Kidney capillary endothelial cell (primary cell): ENCODE measurements around the gene PLAAT5.
"Not testable (repeated sequence)": the region's sequence is repeated elsewhere in the genome, so short reads cannot be mapped to it uniquely, and the experiment has no call there.

Experiments used
- DNase-seq: peaks from one replicate; pipeline ENCODE4 v3.0.0-alpha.2; 2018; ENCODE audit warnings: low spot score

PLAAT5 gene

DNA sequence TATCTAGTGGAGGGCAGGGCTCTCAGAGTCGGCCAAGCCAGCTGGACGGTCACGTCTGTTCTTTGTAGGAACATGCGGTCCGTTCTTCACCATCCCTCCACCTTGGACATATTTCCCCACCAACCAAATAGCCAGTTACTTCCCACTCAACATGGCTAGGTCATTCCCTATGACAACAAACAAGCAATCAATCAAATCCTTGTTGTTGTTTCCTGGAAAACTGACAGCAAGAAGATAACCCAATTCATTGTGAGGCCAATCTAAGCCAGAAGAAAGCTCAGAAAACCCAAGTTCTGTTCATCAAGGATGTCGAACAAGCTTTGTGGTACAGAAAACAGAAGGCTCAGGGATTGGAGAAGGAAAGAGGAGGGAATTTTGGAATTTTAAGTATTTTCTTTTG lies 10.9 kb downstream of the PLAAT5 start:
- DNase-seq, result no peak

DNA sequence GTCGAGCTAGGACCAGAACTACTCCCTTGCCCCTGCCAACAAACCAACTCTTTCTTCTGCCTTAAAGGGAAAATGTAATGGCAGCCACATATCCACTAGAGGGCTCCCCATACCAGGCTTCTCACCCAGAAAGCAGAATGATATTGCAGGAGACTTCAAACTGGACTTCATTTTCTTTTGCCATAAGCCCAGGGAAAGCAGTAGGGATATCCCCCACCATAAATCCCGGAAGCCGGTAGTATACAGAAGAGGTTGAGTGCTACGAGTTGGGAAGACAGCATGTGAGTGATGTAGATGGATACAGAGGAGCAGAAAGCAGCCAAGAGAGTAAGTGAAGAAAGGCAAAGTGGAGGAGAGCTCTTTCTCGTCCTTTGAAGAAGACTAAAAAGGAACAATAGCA lies 12.1 kb downstream of the PLAAT5 start:
- DNase-seq, result peak; percentile 69

DNA sequence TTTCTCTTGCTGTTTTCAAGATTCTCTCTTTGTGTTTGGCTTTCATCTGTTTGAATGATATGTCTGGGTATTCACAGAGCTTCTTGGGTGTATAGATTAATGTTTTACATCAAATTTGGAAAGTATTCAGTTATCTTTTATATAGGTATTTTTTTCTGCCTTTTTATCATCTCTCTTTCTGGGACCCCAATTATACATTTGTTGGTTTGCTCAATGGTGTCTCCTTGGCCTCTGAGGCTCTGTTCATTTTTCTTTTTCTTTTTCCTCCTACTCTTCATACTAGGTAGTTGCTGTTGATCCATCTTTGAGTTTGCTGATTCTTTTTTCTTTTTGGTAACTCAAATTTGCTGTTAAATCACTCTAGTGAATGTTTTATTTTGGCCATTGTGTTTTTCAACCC lies 14.3 kb downstream of the PLAAT5 start:
- no peak for DNase-seq

DNA sequence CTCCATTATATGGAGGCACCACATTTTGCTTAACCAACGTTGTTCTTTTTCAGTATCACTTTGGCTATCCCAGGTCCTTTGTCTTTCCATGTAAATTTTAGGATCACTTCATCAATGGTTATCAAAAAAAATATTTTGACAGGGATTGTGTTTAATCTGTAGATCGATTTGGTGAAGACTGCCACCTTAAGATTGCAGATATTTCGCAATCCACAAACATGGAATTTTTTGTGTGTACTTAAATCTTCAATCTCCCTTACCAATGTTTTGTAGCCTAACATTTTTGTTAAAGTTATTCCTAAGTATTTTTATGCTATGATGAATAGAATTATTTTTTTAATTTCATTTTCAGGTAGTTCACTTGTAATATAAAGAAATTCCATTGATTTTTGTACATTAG lies 18.6 kb downstream of the PLAAT5 start:
- DNase-seq, result no peak

DNA sequence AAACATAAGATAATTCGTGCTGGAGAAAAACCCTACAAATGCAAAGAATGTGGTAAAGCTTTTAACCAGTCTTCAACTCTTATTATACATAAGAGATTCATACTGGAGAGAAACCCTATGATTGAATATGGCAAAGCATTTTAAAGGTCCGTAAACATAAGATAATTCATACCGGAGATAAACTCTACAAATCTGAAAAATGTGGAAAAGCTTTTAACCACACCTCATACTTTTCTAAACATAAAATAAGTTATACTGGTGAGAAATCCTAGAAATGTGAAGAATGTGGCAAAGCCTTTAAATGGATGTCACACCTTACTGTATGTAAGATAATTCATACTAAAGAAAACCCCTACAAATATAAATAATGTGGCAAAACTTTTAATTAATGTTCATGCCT lies 20.7 kb downstream of the PLAAT5 start:
- DNase-seq, result no peak

DNA sequence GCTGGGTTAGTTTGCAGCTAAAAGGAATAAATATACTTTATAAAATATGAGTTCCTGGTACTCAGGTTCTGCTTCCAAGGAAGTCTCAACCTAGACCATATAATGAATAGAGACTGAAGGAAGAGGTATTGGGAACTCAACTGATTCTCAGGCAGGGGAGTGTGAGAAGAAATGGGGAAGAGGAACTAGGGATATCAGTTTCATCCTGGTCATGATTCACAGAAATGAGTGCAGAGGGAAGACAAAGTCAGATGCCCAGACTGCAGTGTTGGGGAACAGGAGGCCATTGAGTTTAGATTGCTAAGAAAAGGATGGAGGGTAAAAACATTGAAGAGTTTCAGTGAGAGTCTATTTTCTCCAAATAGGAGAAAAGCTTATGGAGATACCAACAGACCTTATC lies 28.8 kb downstream of the PLAAT5 start:
- DNase-seq, result no peak

DNA sequence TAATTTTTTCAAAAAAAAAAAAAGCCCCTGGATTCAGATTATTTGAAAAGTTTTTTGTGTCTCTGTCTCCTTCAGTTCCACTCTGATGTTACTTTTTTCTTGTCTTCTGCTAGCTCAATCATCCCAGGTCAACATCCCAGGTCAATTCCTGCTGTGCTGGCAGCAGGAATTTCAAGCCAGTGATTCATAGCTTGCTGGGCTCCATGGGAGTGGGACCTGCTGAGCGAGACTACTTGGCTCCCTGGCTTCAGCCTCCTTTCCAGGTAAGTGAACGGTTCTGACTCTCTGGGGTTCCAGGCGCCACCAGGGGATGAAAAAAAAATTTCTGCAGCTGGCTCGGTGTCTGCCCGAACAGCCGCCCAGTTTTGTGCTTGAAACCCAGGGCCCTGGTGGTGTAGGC lies 31.4 kb downstream of the PLAAT5 start:
- no peak for DNase-seq

DNA sequence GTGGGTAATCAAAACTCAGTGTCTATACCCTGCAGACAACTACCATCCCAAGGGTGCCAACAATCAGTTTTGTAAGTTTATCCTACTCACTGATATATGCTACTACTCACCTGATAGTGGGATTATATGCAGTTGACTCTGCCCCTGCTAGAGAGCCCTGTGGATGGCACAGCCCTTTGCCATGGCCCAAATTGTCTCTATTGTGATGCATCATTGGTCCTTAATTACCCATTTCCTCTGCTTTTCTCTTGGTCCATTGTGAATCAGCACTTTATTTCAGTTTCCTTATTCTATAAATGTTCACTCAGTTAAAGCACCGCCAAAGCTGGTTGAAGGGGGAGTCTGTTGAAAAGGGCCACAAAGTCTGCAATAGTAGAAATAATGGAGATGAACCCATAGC lies 42.3 kb downstream of the PLAAT5 start:
- no peak for DNase-seq

DNA sequence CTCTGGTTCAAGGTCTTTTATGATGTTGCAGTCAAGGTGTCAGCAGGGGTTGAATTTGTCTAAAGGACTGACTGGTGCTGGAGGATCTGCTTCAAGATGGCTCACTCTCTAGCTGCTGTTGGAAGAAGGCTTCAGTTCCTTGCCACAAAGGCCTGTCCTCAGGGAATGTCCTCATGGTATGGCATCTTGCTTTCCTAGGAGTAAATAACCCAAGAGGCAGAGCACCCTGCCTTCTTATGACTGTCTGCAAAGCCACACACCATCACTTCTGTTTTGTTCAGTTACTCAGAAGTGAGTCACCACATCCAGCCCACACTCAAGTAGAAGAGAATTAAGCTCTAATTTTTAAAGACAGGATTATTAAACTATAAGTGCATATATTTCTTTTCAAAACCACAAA lies 45.2 kb downstream of the PLAAT5 start:
- no peak for DNase-seq

DNA sequence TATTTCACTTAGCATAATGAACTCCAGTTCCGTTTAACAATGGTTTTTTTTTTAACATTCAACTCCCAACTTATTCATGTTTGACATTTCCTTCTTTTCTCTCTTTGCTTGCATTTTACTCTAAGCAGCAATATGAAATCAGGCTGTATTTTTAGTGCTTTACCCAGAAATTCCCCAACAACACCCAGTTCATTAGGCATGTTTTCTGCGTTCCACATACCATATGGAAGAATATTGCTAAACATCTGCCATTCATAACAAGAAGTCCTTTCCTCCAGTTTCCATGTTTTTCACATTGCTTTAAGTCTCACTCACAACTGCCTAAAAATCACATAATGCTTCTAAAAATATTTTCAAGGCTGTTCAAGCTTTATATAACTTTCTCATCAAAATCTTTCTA lies 45.8 kb downstream of the PLAAT5 start:
- no peak for DNase-seq

DNA sequence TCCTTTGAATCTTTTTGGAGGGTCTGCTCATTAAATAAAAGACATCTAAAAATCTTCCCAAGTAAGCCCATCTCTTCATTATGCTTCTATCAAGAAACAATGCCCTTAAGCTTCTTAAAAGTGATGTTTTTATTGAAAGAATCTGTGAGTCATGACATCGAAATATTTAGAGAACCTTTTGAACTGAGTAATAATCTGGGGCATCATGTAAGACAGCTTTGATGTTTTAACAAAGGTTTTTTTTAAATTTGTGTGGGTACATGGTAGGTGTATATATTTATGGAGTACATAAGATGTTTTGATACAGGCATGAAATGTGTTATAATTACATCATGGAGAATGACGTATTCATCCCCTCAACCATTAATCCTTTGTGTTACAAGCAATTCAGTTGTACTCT lies 46.8 kb downstream of the PLAAT5 start:
- DNase-seq, result no peak

DNA sequence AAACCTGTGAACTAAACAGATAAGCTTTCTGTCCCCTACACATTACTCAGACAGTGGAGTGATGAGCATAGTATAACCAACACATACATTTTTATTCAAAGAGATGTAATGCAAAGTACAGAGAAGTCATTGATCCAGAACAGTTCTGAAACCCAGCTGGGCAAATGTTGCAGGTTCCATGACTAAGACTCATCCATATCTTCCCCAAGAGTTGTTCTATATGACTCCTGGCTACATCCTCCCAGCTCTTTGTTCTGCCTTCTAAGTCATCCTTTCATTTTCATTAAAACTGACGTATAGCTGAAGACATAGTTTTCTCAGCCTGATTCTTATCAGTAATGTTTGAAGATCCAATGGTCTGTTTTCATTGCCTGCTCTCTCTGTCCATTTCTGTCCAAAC lies 47.3 kb downstream of the PLAAT5 start:
- DNase-seq, result no peak

DNA sequence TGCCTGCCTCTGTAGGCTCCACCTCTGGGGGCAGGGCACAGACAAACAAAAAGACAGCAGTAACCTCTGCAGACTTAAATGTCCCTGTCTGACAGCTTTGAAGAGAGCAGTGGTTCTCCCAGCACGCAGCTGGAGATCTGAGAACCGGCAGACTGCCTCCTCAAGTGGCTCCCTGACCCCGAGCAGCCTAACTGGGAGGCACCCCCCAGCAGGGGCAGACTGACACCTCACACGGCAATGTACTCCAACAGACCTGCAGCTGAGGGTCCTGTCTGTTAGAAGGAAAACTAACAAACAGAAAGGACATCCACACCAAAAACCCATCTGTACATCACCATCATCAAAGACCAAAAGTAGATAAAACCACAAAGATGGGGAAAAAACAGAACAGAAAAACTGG lies 55.1 kb downstream of the PLAAT5 start:
- DNase-seq, result not testable (repeated sequence)

DNA sequence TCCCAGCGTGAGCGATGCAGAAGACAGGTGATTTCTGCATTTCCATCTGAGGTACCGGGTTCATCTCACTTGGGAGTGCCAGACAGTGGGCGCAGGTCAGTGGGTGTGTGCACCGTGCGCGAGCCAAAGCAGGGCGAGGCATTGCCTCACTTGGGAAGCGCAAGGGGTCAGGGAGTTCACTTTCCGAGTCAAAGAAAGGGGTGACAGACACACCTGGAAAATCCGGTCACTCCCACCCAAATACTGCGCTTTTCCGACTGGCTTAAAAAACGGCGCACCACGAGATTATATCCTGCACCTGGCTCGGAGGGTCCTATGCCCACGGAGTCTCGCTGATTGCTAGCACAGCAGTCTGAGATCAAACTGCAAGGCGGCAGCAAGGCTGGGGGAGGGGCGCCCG lies 55.6 kb downstream of the PLAAT5 start:
- not testable (repeated sequence) for DNase-seq

DNA sequence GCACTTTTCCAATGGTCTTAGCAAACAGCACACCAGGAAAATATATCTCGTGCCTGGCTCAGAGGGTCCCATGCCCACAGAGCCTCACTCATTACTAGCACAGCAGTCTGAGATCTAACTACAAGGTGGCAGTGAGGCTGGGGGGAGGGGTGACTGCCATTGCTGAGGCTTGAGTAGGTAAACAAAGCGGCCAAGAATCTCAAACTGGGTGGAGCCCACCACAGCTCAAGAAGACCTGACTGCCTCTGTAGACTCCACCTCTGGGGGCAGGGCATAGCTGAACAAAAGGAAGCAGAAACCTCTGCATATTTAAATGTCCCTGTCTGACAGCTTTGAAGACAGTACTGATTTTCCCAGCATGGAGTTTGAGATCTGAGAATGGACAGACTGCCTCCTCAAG lies 60.2 kb downstream of the PLAAT5 start:
- not testable (repeated sequence) for DNase-seq

DNA sequence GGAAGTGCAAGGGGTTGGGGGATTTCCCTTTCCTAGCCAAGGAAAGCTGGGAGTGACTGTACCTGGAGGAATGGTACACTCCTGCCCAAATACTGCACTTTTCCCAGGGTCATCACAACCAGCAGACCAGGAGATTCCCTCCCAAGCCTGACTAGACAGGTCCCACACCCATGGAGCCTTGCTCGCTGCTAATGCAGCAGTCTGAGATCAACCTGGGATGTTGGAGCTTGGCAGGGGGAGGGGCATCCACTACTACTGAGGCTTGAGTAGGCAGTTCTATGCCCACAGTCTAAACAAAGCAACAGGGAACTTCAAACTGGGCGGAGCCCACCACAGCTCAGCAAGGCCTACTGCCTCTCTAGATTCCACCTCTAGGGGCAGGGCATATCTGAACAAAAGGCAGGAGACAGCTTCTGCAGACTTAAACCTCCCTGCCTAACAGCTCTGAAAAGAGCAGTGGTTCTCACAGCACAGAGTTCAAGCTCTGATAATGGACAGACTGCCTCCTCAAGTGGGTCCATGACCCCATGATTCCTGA lies 62.9 kb downstream of the PLAAT5 start:
- no peak for DNase-seq

DNA sequence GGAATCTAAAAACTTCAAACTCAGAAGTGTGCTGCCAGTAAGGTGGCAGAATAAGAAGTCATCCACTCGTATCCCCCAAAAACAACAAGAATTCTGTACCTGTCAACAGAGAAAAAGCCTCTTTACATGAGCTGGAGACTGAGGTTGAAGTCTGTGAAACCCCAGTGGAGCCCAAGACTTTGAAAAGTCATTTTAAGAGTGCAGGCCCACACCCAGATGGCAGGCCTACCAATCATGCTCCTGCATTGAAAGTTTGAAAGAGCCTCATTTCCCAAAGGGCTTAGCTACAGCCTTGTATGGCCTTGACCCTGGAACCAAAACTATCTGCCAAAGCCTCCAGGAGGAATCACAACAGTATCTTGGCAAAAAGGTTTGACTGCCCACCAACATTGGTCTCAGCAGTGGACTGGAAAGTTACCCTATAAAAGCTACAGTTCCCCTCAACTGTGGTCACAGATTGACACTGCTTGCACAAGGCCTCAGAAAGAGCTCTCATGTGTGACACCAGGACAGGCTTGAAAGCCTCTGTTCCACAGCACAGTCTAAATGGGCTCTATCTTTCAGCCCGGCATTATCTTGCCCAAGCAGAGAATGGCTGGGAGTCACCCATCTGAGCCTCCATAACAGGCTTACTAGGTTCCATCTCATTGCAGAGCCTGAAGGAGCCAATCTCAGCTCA lies 73.7 kb downstream of the PLAAT5 start:
- DNase-seq, result no peak
